Measurements from ENCODE around the gene DLK2. TPM values are rescaled to one million over a fixed set of nuclear protein-coding genes. Genes with fewer than 3 reads are reported as not detected.

Gene DLK2
- total RNA-seq, 2 experiments from 2014 or later: 1.0 to 1.1 TPM

DNA sequence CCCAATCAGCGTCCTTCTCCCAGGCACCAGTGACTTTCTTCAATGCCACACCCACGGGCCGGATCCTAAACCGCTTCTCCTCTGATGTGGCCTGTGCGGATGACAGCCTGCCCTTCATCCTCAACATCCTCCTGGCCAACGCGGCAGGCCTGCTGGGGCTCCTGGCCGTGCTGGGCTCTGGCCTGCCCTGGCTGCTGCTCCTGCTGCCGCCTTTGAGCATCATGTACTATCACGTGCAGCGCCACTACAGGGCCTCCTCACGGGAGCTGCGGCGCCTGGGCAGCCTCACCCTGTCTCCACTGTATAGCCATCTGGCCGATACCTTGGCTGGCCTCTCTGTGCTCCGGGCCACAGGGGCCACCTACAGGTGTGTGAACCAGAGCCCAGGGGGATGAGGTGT, 9.8 kb downstream of the DLK2 start:
- CTCF ChIA-PET: no interaction called here
- TF ChIP-seq, protein P1, sequence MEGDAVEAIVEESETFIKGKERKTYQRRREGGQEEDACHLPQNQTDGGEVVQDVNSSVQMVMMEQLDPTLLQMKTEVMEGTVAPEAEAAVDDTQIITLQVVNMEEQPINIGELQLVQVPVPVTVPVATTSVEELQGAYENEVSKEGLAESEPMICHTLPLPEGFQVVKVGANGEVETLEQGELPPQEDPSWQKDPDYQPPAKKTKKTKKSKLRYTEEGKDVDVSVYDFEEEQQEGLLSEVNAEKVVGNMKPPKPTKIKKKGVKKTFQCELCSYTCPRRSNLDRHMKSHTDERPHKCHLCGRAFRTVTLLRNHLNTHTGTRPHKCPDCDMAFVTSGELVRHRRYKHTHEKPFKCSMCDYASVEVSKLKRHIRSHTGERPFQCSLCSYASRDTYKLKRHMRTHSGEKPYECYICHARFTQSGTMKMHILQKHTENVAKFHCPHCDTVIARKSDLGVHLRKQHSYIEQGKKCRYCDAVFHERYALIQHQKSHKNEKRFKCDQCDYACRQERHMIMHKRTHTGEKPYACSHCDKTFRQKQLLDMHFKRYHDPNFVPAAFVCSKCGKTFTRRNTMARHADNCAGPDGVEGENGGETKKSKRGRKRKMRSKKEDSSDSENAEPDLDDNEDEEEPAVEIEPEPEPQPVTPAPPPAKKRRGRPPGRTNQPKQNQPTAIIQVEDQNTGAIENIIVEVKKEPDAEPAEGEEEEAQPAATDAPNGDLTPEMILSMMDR (IDR thresholded peaks at IDR 0.05): no peak
- H3K36me3 Mint-ChIP-seq (ENCODE audit: low read depth): peaks cover 6% of the 10 kb centered on the region
- H3K27ac Mint-ChIP-seq: no peak overlapping the region
- no peak overlapping the region for H3K4me3 Mint-ChIP-seq
- no peaks in the 10 kb centered on the region for H3K4me1 Mint-ChIP-seq (ENCODE audit: low read depth)
- H3K27me3 Mint-ChIP-seq: no peaks in the 10 kb centered on the region
- DNase-seq (no peak), ATAC-seq (no peak)
- POLR2A ChIA-PET: no interaction called here
- intact Hi-C loops (cut with micrococcal nuclease): no loop called here
- H3K9me3 Mint-ChIP-seq: no peaks in the 10 kb centered on the region

DNA sequence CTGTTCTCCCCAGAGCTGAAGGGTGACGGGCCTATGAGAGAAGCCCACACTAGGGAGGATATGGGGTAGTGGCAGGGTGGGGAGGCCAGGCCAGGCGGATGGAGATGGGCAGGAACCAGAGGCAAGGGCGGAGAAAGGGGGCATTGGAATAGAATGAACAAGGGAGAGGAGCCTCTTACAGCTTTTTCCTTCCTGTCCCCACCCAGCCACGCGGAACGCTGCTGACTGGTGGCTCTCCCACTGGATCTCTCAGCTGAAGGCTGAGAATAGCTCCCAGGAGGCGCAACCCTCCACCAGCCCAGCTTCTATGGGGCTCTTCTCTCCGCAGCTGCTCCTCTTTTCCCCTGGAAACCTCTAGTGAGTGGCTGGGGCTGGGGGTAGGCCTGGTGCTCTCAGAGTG, 10.8 kb downstream of the DLK2 start:
- ChIA-PET CTCF (no interaction called here), POLR2A (interaction anchor here (0.6 to 1.7 kb wide), 3 partner anchors 11 to 69 kb away, joined by 3 to 6 read pairs (median 3); partner anchors contain the start of genes ABCC10 and DLK2)
- ATAC-seq (no peak), DNase-seq (no peak)
- Mint-ChIP-seq H3K4me1 (ENCODE audit: low read depth) (no peaks in the 10 kb centered on the region), H3K36me3 (ENCODE audit: low read depth) (peaks cover 6% of the 10 kb centered on the region), H3K9me3 (no peaks in the 10 kb centered on the region), H3K27ac (no peak overlapping the region), H3K27me3 (no peaks in the 10 kb centered on the region), H3K4me3 (no peak overlapping the region)
- TF ChIP-seq, protein P1 (IDR thresholded peaks at IDR 0.05): no peak
- intact Hi-C loops (cut with micrococcal nuclease): no loop called here

DNA sequence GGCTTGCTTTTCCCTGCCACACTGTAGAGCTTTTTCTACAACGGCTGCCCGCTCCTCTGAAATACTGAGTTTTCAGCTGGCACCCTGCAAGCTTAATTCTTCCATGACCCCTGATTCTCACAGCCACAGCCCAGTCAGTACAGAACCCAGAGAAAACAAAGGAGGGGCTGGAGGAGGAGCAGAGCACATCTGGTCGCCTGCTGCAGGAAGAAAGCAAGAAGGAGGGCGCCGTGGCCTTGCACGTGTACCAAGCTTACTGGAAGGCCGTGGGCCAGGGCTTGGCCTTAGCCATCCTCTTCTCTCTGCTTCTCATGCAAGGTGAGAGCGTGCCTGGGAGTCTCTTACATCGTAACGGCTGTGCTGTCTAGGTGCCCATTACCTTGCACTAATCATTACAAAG, 11.3 kb downstream of the DLK2 start:
- Mint-ChIP-seq H3K27ac (no peak overlapping the region), H3K36me3 (ENCODE audit: low read depth) (peaks cover 6% of the 10 kb centered on the region), H3K4me1 (ENCODE audit: low read depth) (no peaks in the 10 kb centered on the region), H3K4me3 (no peak overlapping the region), H3K9me3 (no peaks in the 10 kb centered on the region), H3K27me3 (no peaks in the 10 kb centered on the region)
- CTCF ChIA-PET: no interaction called here
- ATAC-seq (no peak), DNase-seq (no peak)
- POLR2A ChIA-PET: interaction anchor here (0.6 to 1.7 kb wide), 2 partner anchors 16 to 68 kb away, joined by 3 to 6 read pairs; partner anchors contain the start of gene ABCC10
- TF ChIP-seq, protein P1 (IDR thresholded peaks at IDR 0.05): no peak
- intact Hi-C loops (cut with micrococcal nuclease): no loop called here

DNA sequence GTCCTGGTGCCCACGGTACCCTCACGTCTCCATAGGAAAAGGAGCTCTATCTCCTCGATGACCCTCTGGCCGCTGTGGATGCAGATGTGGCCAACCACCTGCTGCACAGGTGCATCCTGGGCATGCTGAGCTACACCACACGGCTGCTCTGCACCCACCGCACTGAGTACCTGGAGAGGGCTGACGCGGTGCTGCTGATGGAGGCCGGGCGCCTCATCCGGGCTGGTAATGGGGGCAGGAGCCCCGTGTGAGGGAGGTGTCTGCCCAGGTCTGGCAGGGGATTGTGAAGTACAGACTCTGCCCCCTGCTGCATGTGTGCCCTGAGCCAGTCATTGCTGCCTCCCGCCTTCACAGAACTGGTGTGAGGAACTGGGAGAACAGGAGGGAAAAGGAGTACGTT, 12.4 kb downstream of the DLK2 start:
- Mint-ChIP-seq H3K4me1 (ENCODE audit: low read depth) (no peaks in the 10 kb centered on the region), H3K4me3 (no peak overlapping the region), H3K36me3 (ENCODE audit: low read depth) (peaks cover 6% of the 10 kb centered on the region), H3K27me3 (no peaks in the 10 kb centered on the region), H3K27ac (no peak overlapping the region), H3K9me3 (no peaks in the 10 kb centered on the region)
- DNase-seq (no peak), ATAC-seq (no peak)
- intact Hi-C loops (cut with micrococcal nuclease): no loop called here
- ChIA-PET POLR2A (interaction anchor here (0.6 kb wide), 1 partner anchor 12 kb away, joined by 3 read pairs; no protein-coding TSS in a partner anchor), CTCF (interaction anchor here (0.9 to 1.0 kb wide), 2 partner anchors 63 to 134 kb away, joined by 3 to 4 read pairs; partner anchors contain the start of gene CRIP3)
- TF ChIP-seq, protein P1 (IDR thresholded peaks at IDR 0.05): no peak

DNA sequence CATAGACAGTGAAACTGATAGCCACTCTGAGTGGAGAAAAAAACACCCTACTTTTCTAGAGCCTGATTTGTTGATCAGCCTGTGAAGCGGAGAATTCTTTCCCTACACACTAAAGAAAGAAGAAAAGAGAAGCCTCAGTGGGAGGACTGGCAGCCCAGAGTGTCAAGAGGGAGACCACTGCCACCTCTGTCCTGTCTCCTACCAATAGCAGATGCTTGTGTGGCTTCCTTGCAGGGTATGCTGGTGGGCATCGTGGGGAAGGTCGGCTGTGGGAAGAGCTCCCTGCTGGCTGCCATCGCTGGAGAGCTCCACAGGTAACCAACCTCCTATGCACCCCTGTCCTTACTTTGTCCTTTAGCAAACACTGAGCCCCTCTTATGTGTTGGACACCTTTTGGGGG, 17.6 kb downstream of the DLK2 start:
- Mint-ChIP-seq H3K4me1 (ENCODE audit: low read depth) (peaks cover 10% of the 10 kb centered on the region), H3K9me3 (no peaks in the 10 kb centered on the region), H3K27me3 (no peaks in the 10 kb centered on the region), H3K36me3 (ENCODE audit: low read depth) (peaks cover 1% of the 10 kb centered on the region), H3K4me3 (no peak overlapping the region), H3K27ac (no peak overlapping the region)
- intact Hi-C loops (cut with micrococcal nuclease): no loop called here
- POLR2A ChIA-PET: interaction anchor here (0.6 to 2.0 kb wide), 4 partner anchors 9 to 40 kb away, joined by 3 to 6 read pairs (median 3); partner anchors contain the start of genes ABCC10 and TJAP1
- no peak for ATAC-seq
- TF ChIP-seq, protein P1 (IDR thresholded peaks at IDR 0.05): no peak
- CTCF ChIA-PET: interaction anchor here (1.0 to 1.9 kb wide), 4 partner anchors 11 to 69 kb away, joined by 4 to 8 read pairs (median 5); no protein-coding TSS in a partner anchor
- DNase-seq: no peak

Measured in activated CD8-positive, alpha-beta T cell treated with anti-CD3 and anti-CD28 coated beads for 36 hours (primary cell).